Measurements from ENCODE around the gene PLXNB1. TPM values are rescaled to one million over a fixed set of nuclear protein-coding genes. Genes with fewer than 3 reads are reported as not detected.

PLXNB1 gene
- total RNA-seq, 1 experiment from 2014 or later: 23.4 TPM

DNA sequence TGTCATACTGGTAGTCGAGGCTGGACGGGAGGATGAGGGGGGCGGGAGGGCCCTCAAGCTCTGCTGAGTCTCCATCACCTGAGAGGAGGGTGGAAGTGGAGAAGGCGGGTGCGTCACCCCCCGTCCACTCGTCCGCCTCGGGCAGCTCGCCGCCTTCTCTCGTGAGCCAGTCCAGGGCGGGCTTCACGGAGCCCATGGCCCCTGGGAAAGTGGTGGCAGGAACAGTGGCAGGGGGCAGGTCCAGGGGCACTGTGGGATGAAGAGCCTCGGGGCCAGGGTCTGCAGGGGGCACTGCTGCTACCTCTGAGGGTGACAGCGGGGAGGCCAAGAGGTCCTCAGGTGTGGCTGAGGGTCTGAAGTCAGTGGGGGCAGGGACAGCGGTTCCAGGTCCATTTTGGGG, 10.3 kb downstream of the PLXNB1 start:
- no peak for DNase-seq (ENCODE audit: low read depth)

DNA sequence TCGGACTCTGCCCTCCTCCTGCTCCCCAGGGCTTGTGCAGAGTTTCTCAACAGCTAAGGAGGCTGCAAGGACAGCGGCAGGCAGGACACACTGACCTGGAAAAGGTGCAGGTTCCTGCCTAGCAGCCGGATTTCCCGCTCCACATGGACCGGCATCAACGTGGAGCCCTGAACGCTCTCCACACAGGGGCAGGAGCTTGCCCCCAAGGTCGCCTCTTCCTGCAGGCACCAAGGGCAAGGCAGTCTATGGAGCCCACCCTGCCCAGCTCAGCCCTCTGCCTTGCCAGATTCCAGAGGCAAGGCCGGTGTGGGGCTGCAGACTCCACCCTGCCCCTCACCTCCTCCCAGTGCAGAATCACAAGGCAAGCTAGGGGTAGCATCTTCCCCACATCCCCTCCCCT, 10.7 kb downstream of the PLXNB1 start:
- DNase-seq (ENCODE audit: low read depth): no peak

DNA sequence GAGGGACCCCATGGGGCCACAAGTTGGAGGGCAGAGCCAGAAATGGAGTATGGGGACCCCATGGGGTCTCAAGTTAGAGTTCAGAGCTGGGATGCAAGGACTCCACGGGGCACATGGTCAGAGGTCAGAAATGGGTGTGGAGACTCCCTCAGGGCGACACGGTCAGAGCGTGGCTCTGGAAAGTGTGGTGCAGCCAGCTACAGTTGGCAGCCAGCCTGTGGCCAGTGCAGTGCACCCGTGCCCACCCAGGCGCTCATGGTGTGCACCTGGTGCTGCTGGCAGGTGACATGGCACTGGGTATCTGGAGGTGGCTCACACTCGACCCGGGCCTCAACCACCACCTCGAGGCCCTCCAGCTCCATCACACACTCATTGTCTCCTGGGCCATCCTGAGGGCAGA, 11.2 kb downstream of the PLXNB1 start:
- no peak for DNase-seq (ENCODE audit: low read depth)

DNA sequence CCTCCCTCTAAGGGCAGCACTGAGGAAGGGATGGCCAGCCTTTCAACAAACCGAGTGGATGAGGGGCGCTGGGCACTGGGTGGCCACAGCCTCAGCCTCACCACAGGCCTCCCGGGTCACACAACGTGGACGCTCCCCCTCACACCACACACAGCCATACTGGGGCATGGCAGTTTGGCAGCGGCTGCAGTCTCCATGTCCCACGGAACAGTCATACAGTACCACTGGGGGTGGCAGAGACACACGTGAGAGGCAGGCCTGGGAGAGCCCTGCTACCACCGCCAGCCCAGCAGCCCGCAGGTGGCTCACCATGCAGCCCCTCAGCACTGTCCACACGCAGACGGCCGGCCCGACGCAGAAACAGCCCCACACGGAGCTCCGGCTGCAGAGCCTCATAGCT, 11.7 kb downstream of the PLXNB1 start:
- DNase-seq (ENCODE audit: low read depth): no peak

DNA sequence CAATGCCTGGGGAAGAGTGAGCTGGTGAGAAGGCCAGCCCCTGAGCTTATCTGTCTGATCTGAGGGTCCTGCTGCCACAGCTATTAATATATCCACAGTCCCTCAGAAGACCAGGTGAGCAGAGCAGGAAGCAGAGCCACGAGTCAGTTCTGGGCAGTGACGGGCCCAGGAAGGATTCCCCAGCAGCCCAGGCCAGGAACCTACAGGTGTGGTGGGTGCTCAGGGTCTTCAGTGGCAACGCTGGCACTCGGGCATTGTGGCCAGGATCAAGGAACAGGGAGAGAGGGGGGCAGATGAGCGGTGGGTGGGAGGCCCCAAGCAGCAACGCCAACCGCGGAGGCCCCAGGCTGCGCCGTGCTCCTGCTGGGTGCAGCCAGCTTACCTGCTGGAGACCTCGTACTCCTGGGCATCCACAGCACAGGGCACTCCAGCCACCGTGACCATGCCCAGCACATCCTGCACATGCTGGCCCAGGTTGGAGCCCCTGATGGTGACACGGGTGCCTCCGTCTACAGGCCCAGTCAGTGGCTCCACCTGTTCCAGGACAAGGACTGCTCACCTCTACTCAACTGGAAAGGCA, 12.3 kb downstream of the PLXNB1 start:
- DNase-seq (ENCODE audit: low read depth): no peak

DNA sequence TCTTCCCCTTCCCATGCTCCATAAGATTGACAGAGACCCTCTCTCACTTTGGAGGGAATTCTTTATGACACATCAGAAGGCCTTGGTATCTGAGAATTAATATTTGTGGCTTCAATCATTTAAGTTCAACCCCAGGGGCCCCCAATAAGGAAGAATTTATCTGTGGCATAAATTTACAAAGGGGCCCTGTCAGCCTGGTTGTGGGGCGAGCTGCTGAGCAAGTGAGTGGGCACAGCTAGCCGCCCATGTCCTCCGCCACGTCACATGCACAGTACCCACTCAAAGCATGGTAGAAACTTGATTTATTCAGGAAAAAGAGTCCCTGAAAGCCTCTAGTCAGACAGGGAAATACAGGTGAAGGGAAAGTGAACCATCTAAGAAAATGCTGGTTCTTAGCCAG, 13.3 kb downstream of the PLXNB1 start:
- DNase-seq (ENCODE audit: low read depth): no peak

DNA sequence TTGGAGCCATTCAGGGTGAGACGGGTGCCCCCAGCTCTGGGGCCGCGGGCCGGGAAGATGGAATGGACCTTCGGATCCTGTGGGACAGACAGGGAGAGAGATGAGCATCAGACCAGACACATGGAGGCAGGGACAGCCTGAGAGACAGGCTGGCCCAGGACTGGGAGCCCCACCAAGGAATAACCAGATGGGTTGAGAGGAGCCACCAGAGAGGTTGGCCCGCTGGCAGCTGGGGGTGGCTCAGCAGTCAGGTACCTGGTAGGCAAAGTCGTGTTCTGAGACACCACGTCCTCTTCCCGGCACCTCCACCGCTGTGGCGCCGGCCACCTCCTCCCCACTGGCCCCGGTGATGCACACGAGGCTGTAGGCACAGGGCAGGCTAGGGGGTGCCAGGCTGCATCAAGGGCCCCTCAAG, 13.8 kb downstream of the PLXNB1 start:
- no peak for DNase-seq (ENCODE audit: low read depth)

DNA sequence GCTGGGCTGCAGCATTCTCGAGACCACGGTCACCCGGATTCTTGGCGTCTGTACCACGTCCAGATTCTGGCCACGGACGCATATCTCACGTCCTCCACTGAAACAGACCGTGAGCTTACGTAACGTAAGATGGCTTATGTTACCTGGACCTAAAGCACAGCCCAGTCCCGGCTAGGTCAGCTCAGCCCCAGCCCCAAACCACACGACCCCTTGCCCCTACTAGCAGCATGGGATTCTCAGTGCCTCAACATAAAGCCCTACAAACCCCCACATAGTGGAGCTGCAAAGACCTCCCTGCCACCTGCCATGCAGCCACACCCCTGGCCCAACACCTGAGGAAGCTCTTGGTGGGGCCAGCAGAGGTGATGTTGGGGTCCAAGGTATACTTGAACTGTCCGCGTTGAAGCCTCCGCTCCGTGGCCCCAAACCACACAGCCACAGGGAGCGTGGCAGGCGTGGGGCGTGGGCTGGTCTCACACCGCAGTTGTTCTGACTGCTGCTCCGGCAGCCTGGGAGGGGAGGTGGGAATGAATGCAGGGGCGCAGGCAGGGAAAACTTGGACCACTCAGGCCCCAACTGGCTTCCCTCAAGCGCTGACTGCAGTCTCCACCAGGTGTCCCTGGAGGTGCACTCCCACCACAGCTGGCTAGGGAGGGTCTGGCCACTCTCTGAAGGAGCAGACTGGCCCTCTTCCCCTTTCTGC, 14.5 kb downstream of the PLXNB1 start:
- DNase-seq (ENCODE audit: low read depth): no peak

DNA sequence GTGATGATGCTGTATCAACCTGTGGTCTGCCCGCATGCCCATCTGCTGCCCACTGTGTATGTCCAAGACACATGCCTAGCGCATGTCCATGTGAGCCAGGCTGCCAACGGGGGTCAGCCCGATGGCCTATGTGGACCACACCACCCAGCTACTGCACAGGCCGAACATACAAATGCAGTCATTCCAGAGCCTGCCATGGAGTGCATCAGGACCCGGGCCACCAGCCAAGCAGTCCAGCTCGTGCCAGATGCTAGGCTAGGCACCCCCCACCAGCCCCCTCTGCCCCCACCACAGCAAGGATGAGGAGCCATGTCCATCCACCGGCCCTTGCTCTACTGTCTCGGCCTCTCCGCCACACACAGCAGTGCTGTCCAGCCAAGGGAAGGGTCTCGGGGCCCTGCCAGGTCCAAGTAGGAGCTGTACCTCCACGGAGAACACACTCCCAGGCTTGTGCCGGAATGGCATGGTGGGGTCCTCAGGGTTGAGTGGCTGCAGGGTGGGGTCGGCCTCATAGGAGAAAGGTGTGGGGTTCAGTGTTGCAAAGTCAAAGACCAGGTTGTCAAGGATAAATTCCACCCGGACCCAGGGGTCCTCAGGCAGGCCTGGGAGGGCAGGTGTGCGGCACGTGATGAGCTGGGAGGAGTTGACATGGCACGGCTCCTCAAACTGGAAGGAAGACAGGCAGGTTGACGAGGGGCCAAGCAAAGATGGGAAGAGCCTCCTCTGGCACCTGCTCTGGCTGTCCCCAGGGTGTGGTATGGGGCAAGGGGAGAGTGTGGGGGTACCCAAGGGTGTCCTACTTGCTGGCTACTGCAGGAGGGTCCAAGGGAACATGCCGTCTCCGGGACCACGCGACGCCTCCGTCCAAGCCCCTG, 15.3 kb downstream of the PLXNB1 start:
- DNase-seq (ENCODE audit: low read depth): no peak

DNA sequence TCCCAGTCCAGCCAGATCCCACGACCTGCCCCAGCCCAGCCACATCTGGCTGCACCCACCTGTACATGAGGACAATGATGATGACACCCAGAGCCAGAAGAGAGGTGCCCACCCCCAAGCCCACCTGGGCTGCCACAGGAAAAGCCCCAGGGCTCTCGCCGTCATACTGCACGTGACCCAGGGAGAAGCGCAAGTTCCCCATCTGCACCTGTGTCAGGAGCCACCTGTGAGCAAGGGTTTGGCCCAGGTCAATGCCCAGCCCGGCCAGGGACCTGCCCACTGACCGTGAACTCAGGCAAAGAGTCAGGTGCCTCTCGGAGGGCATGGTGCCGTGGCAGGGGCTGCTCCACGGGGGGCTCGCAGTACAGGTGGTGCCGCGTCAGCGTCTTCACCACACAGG, 16.3 kb downstream of the PLXNB1 start:
- DNase-seq (ENCODE audit: low read depth): no peak

DNA sequence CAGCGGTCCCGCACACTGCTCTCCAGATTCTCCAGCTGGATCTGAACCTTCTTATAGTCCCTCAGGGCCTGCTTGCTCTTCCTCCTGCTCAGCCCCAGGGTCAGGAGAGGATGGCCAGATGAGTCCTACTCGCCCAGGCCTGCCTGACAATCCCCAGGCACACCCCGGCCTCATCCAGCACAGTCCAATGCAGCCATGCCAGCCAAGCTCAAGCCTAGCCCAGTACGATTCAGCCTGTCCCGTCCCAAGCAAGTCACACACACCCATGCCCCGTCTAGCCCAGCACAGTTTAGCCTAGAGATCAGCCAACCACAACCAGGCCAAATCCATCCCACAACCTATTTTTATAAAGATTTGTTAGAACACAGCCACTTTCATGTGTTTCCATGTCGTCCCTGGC, 16.8 kb downstream of the PLXNB1 start:
- no peak for DNase-seq (ENCODE audit: low read depth)

DNA sequence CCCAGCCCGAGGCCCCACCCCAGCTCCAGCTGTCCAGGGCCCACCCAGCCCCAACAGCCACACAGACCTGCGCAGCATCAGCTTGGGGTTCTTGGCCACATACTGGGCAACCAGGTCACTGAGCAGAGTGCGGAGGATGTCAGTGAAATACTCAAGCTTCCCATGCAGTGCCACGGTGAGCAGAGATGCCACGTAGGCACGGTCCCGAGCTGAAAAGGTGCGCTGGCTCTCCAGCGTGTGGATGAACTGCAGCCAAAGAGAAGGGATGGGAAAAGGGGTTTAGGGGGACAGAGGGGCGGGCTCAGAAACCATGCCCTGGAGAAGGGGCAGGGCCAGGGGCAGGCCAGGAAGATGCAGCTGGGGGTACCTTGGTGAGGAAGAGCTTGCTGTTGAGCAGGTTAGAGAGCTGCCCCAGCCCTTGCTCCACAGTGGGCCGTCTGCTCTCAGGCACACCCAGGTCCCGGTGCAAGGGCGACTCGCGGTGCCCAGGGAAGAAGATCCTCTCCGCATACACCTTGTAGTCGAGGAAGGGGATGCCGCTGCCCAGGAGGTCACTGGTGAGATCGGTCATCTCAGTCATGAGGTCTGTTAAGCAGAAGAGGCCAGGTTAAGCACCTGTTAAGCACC, 17.4 kb downstream of the PLXNB1 start:
- DNase-seq (ENCODE audit: low read depth): no peak

DNA sequence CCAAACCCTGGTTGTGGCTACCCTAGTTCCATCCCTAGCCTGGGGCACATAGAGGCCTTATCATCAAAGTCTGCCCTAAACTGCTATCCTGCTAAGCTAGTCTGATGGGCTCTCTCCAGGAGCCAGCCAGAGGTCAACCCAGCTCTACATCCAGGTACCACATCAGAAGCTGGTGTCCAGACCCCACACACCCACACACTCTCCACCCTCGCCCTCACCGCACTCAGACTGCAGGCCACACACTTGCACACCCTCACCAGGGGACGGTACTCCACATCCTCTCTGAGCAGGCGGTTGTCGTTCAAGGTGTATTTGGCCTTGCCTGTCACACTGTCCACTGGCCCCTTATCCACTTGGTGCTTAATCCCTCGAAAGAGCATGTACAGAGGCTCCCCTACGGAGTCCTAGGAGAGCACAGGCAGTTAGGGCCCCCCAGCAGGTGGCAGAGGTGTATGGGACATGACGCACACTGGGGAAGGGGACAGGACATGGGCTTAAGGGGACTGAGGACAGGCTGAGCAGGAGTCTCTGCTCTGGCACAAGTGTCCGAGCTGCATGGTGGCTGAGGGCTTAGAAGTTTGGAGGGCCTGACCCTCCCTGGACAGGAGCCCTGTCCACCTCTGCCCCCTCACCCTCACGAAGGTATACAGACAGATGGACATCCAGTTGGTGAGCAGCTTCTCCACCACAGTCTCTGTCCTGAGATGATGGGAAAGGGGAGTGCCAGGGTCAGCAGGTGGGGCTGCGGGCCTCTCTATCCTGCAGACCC, 18.1 kb downstream of the PLXNB1 start:
- no peak for DNase-seq (ENCODE audit: low read depth)

DNA sequence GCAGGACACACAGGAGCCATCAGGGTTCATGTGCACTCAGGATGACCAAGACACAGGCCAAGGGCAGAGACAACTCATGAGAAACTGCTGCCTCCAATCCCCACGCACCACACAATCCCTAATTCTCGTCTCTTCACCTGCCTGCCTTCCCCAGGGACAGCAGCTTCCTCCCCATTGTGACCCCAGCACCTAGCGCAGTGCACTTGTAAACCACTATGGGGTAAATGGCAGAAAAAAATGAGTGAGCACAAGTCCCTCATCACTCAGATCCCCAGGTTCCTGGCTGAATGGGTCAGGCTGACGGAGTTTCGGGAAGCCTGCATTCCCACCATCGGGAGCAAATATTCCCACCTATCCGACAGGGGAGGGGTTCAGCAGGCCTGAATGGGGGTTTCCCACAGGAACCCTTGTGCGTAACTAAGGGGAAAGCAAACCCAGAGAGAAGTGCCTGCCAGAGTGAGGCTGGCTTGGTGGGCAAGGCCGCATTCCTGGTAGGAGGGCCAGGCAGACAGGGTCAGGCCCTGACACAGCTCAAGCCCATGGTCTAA, 18.8 kb downstream of the PLXNB1 start:
- no peak for DNase-seq (ENCODE audit: low read depth)

DNA sequence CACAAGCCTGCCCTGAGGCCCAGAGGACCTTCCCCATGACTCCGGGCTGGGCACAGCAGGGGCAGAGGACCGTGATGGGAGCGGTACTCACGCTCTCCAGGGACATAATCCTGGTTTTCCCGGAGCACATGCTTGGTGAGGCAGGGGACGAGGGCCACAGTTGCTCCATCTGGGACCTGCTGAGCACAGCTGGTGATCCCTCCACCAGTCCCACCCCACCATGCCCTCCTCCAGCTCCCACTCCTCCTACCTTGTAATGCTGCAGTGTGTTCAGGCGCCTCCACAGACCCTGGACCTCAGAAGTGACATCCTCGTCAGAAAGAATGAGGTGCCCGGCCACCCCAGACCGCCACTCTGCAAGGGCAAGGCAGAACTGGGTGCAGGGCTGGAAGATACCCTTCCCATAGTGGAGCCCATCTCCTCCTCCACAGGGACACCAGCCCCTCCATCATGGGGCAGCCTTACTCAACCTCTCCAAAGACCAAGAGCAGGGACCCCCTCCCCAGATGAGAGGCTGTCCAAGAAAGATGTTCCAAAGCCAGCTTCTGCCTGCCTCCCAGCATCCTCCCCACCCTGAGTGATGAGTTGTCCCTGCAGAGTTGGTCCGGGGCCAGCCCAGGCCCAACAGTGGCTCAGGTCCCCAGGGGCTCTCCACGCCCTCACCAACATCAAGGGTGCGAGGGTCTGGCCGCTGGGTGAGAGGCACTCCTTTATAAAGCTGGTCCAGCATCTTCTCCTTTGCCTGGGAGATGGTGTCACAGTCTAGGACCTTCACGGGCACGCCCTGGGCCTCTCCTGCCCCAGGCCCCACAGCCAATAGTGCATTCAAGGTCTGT, 19.5 kb downstream of the PLXNB1 start:
- no peak for DNase-seq (ENCODE audit: low read depth)

DNA sequence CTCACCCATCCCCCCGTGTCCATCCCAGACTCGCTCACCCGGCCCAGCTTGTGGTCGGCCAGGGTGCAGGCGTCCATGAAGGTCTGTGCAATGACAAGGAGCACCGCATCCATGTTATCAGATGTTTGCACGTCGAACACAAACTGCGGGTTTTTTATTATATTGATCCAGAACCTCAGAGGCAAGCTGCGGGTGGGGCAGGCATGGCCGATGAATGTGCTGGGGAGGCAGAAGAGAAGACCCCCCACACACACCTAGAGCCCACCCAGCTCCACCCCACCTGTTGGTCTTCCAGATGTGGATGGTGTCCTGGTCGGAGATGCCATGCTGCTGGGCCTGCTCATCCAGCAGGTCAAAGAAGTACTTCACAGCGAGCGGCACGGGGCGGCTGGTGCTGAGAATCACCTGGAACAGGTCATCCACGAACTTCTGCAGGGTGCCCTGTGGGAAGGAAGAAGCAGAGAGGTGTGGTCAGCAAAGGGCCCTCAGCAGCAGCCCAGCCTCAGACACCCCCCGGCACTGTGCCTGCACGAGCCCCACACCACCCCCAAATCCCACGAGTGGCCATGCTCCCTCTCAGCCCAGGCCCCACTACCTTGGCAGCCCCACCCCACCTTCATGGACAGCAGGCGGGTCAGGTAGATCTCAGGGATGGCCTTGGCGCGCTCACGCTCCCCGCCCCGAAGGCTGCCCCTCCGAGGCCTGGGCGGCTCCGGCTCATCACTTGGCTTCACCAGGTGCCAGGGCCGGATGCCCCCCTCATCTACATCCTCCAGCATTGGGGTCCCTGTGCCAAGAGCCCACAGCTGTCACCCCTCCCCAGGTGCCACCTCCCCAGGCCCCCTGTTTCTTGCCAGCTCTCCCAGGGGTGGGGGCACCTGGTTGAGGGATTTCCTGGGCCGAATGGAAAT, 20.3 kb downstream of the PLXNB1 start:
- DNase-seq (ENCODE audit: low read depth): no peak

DNA sequence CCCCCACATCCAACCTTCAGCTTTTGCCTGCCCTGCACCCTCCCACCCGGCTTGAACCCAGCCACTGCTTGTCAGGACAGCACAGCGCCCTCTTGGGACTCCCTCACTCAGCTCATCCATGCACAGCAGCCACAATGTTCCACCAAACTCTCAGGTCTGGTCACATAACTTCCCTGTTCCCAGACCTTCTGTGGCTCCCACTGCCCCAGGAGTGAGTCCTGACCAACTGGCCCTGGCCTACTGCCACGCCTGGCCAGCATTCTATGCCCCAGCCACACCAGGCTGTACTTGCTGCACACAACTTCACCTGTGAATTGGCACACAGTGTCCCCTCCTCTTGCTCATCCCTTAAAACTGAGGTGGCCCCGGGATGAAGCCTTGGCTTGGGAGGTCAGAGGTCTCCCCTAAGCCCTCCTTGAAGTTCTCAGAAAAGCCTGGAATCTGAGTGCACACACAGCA, 21.0 kb downstream of the PLXNB1 start:
- DNase-seq (ENCODE audit: low read depth): no peak

DNA sequence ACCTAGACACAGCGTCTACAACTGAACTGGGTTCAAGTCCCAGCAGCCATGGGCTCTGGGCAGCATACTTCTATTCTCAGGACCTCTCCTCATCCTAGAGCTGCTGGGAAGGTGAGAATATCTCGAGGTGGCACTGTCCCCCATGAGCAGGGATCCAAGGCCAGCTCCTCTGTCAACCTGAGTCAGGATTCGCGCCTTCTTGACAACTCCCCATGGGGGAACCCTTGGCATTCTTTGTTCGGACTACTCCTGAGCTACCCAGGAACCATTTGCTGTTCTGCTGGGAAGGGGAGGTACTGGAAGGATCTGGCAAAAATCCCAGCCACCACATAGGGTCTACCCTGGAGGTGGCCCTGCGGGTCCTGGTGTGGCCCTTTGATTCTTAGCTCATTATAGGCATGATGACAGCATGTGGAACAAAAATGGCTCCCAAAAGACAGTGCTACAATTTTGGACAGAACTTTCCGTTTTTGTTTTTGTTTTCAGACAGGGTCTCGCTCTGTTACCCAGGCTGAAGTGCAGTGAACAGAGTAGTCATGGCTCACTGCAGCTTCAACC, 22.3 kb downstream of the PLXNB1 start:
- DNase-seq (ENCODE audit: low read depth): no peak

Measured in LHCN-M2 (cell line).